GM19324 (cell line): ENCODE data around the gene POPDC2.
"Not testable (repeated sequence)": the region's sequence is repeated elsewhere in the genome, so short reads cannot be mapped to it uniquely, and the experiment has no call there.

Experiments used
- ATAC-seq: cut with Tn5 transposase; IDR thresholded peaks from one replicate; pipeline ENCODE4 v1.9.1; 2021; ENCODE audit warnings: mild to moderate bottlenecking, moderate library complexity; ENCODE audit not compliant: unreplicated experiment, low FRiP score

The POPDC2 gene

GRCh38 chr3:119620899-119621298 lies 39.5 kb downstream of the POPDC2 start:
- no peak for ATAC-seq

GRCh38 chr3:119619094-119619493 lies 41.3 kb downstream of the POPDC2 start:
- no peak for ATAC-seq

- ATAC-seq: no peak
Observed at GRCh38 chr3:119616056-119616455, 44.3 kb downstream of the POPDC2 start.

- ATAC-seq: no peak
Observed at GRCh38 chr3:119613872-119614271, 46.5 kb downstream of the POPDC2 start.

- ATAC-seq: no peak
Observed at GRCh38 chr3:119613201-119613600, 47.2 kb downstream of the POPDC2 start.

GRCh38 chr3:119611664-119612063 lies 48.7 kb downstream of the POPDC2 start:
- no peak for ATAC-seq

GRCh38 chr3:119609301-119609700 lies 51.1 kb downstream of the POPDC2 start:
- ATAC-seq: no peak

- ATAC-seq: no peak
Observed at GRCh38 chr3:119608405-119609000, 51.9 kb downstream of the POPDC2 start.

GRCh38 chr3:119604878-119605277 lies 55.5 kb downstream of the POPDC2 start:
- no peak for ATAC-seq

GRCh38 chr3:119602676-119603075 lies 57.7 kb downstream of the POPDC2 start:
- no peak for ATAC-seq

- ATAC-seq: peak; percentile 11
Observed at GRCh38 chr3:119601154-119601553, 59.2 kb downstream of the POPDC2 start.

GRCh38 chr3:119600732-119601131 lies 59.7 kb downstream of the POPDC2 start:
- peak; percentile 64 for ATAC-seq

- no peak for ATAC-seq
Observed at GRCh38 chr3:119599558-119600174, 60.7 kb downstream of the POPDC2 start.

- ATAC-seq: peak; percentile 34
Observed at GRCh38 chr3:119598410-119599098, 61.8 kb downstream of the POPDC2 start.

- no peak for ATAC-seq
Observed at GRCh38 chr3:119597548-119598288, 62.7 kb downstream of the POPDC2 start, which contains the start of gene PLA1A. TSS of gene PLA1A (plus strand) at chr3:119597885. CDS start at chr3:119597914, 29 bp downstream.

- no peak for ATAC-seq
Observed at GRCh38 chr3:119596398-119596797, 64.0 kb downstream of the POPDC2 start.

- no peak for ATAC-seq
Observed at GRCh38 chr3:119595639-119596334, 64.6 kb downstream of the POPDC2 start.

- ATAC-seq: not testable (repeated sequence)
Observed at GRCh38 chr3:119594929-119595328, 65.5 kb downstream of the POPDC2 start.

GRCh38 chr3:119594066-119594465 lies 66.3 kb downstream of the POPDC2 start:
- ATAC-seq: no peak

GRCh38 chr3:119592861-119593260 lies 67.5 kb downstream of the POPDC2 start:
- no peak for ATAC-seq
